ENCODE data around the gene RIMBP2.

Gene RIMBP2

GRCh38 chr12:130486146-130486435 is 230.0 kb downstream of the RIMBP2 start:
- no peak overlapping the region for H3K27ac ChIP-seq
- TF ChIP-seq CTCF (conservative IDR thresholded peaks at IDR 0.05): no peak

GRCh38 chr12:130485291-130486145 is 230.6 kb downstream of the RIMBP2 start:
- H3K27ac ChIP-seq: no peak overlapping the region

GRCh38 chr12:130484221-130484620 is 231.9 kb downstream of the RIMBP2 start:
- TF ChIP-seq CTCF (conservative IDR thresholded peaks at IDR 0.05): no peak
- H3K27ac ChIP-seq: no peak overlapping the region

More at GRCh38 chr12:130485291-130486145, 230.6 kb downstream of the RIMBP2 start:
- TF ChIP-seq CTCF (conservative IDR thresholded peaks at IDR 0.05): no peak

GRCh38 chr12:130483616-130484180 is 232.4 kb downstream of the RIMBP2 start:
- no peak for TF ChIP-seq CTCF (conservative IDR thresholded peaks at IDR 0.05)
- H3K27ac ChIP-seq: no peak overlapping the region

- no peak overlapping the region for H3K27ac ChIP-seq
- 0 out of 2 replicates have a peak, but pooled peaks have one; percentile 10 for TF ChIP-seq CTCF (conservative IDR thresholded peaks at IDR 0.05)
Observed at GRCh38 chr12:130482448-130482847, 233.7 kb downstream of the RIMBP2 start.

- TF ChIP-seq CTCF (conservative IDR thresholded peaks at IDR 0.05): no peak
- H3K27ac ChIP-seq: no peak overlapping the region
Observed at GRCh38 chr12:130481392-130481879, 234.7 kb downstream of the RIMBP2 start.

- no peak overlapping the region for H3K27ac ChIP-seq
- TF ChIP-seq CTCF (conservative IDR thresholded peaks at IDR 0.05): no peak
Observed at GRCh38 chr12:130480887-130481286, 235.2 kb downstream of the RIMBP2 start.

Measured in VCaP (cell line).